ENCODE data around the gene DYRK1A.

DNA sequence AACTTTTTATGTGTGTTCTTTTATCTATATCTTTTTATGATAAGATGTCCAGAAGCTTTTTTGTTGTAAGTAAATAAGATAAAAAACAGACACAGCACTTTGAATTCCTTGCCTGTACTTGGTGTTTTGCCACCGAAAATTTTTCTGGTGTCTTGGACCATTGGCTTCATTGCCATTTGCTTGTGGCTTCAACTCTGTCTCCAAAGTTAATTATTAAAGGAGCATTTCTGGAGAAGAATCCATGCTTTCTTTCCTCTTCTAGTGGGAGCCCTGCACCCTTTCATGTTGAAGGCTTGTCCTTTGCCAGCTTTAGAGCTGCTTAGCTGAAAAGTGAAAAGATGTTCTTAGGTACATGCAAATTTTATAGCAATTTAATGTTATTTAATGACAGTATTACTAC lies 112.2 kb downstream of the DYRK1A start:
- TF ChIP-seq TAF1 (IDR thresholded peaks at IDR 0.05; ENCODE audit: low read depth): no peak
- TF ChIP-seq, protein P1, sequence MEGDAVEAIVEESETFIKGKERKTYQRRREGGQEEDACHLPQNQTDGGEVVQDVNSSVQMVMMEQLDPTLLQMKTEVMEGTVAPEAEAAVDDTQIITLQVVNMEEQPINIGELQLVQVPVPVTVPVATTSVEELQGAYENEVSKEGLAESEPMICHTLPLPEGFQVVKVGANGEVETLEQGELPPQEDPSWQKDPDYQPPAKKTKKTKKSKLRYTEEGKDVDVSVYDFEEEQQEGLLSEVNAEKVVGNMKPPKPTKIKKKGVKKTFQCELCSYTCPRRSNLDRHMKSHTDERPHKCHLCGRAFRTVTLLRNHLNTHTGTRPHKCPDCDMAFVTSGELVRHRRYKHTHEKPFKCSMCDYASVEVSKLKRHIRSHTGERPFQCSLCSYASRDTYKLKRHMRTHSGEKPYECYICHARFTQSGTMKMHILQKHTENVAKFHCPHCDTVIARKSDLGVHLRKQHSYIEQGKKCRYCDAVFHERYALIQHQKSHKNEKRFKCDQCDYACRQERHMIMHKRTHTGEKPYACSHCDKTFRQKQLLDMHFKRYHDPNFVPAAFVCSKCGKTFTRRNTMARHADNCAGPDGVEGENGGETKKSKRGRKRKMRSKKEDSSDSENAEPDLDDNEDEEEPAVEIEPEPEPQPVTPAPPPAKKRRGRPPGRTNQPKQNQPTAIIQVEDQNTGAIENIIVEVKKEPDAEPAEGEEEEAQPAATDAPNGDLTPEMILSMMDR (IDR thresholded peaks at IDR 0.05; ENCODE audit: poor library complexity, severe bottlenecking): no peak
- TF ChIP-seq, protein P2, sequence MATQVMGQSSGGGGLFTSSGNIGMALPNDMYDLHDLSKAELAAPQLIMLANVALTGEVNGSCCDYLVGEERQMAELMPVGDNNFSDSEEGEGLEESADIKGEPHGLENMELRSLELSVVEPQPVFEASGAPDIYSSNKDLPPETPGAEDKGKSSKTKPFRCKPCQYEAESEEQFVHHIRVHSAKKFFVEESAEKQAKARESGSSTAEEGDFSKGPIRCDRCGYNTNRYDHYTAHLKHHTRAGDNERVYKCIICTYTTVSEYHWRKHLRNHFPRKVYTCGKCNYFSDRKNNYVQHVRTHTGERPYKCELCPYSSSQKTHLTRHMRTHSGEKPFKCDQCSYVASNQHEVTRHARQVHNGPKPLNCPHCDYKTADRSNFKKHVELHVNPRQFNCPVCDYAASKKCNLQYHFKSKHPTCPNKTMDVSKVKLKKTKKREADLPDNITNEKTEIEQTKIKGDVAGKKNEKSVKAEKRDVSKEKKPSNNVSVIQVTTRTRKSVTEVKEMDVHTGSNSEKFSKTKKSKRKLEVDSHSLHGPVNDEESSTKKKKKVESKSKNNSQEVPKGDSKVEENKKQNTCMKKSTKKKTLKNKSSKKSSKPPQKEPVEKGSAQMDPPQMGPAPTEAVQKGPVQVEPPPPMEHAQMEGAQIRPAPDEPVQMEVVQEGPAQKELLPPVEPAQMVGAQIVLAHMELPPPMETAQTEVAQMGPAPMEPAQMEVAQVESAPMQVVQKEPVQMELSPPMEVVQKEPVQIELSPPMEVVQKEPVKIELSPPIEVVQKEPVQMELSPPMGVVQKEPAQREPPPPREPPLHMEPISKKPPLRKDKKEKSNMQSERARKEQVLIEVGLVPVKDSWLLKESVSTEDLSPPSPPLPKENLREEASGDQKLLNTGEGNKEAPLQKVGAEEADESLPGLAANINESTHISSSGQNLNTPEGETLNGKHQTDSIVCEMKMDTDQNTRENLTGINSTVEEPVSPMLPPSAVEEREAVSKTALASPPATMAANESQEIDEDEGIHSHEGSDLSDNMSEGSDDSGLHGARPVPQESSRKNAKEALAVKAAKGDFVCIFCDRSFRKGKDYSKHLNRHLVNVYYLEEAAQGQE (IDR thresholded peaks at IDR 0.05; ENCODE audit: borderline replicate concordance): no peak
- TF ChIP-seq EP300 (conservative IDR thresholded peaks at IDR 0.05; ENCODE audit: poor library complexity, severe bottlenecking): no peak
- TF ChIP-seq EZH2 (IDR thresholded peaks at IDR 0.05; ENCODE audit: borderline replicate concordance, insufficient read depth, low read length, poor library complexity, severe bottlenecking): no peak
- TF ChIP-seq POLR2AphosphoS5 (IDR thresholded peaks at IDR 0.05): no peak
- no peak for TF ChIP-seq RAD21 (conservative IDR thresholded peaks at IDR 0.05)
